Measurements from ENCODE around the gene PPP2R5C. TPM values are rescaled to one million over a fixed set of nuclear protein-coding genes. Genes with fewer than 3 reads are reported as not detected.

Gene PPP2R5C
- total RNA-seq, 1 donor from 2014 or later = 71.5 TPM

- H3K27ac Mint-ChIP-seq (ENCODE audit: unreplicated experiment) = no peak overlapping the region
- no peak for DNase-seq (ENCODE audit: low spot score)
- no peak for TF ChIP-seq CTCF (IDR thresholded peaks at IDR 0.05; ENCODE audit: unreplicated experiment)
- no peak overlapping the region for H3K4me3 Mint-ChIP-seq (ENCODE audit: unreplicated experiment)
- peaks cover 3% of the 10 kb centered on the region for H3K4me1 Mint-ChIP-seq (ENCODE audit: unreplicated experiment)
- peaks cover 3% of the 10 kb centered on the region for H3K36me3 Mint-ChIP-seq (ENCODE audit: low read depth, unreplicated experiment)
- peaks cover 8% of the 10 kb centered on the region for H3K27me3 Mint-ChIP-seq (ENCODE audit: unreplicated experiment)
- H3K9me3 Mint-ChIP-seq (ENCODE audit: unreplicated experiment) = no peaks in the 10 kb centered on the region
These were observed 201.5 kb downstream of the PPP2R5C start for GRCh38 chr14:101963052-101963451.

GRCh38 chr14:101963656-101964296, 202.3 kb downstream of the PPP2R5C start:
- TF ChIP-seq CTCF (IDR thresholded peaks at IDR 0.05; ENCODE audit: unreplicated experiment) = no peak
- peaks cover 3% of the 10 kb centered on the region for H3K4me1 Mint-ChIP-seq (ENCODE audit: unreplicated experiment)
- H3K27ac Mint-ChIP-seq (ENCODE audit: unreplicated experiment) = no peak overlapping the region
- no peak for DNase-seq (ENCODE audit: low spot score)
- no peaks in the 10 kb centered on the region for H3K9me3 Mint-ChIP-seq (ENCODE audit: unreplicated experiment)
- H3K36me3 Mint-ChIP-seq (ENCODE audit: low read depth, unreplicated experiment) = peaks cover 3% of the 10 kb centered on the region
- H3K4me3 Mint-ChIP-seq (ENCODE audit: unreplicated experiment) = peak overlapping the region; percentile 86
- H3K27me3 Mint-ChIP-seq (ENCODE audit: unreplicated experiment) = peaks cover 8% of the 10 kb centered on the region

- H3K27ac Mint-ChIP-seq (ENCODE audit: unreplicated experiment) = no peak within 1 kb of the TSS
- peaks cover 8% of the 10 kb centered on the region for H3K27me3 Mint-ChIP-seq (ENCODE audit: unreplicated experiment)
- peaks cover 3% of the 10 kb centered on the region for H3K36me3 Mint-ChIP-seq (ENCODE audit: low read depth, unreplicated experiment)
- peak; percentile 94 for DNase-seq (ENCODE audit: low spot score)
- H3K4me1 Mint-ChIP-seq (ENCODE audit: unreplicated experiment) = peaks cover 3% of the 10 kb centered on the region
- no peak for TF ChIP-seq CTCF (IDR thresholded peaks at IDR 0.05; ENCODE audit: unreplicated experiment)
- no peaks in the 10 kb centered on the region for H3K9me3 Mint-ChIP-seq (ENCODE audit: unreplicated experiment)
- H3K4me3 Mint-ChIP-seq (ENCODE audit: unreplicated experiment) = peak within 1 kb of the TSS; percentile 94
These were observed 203.0 kb downstream of the PPP2R5C start, which contains the start of gene DYNC1H1 for GRCh38 chr14:101964297-101965180. DYNC1H1 (plus strand) TSS chr14:101964573; CDS start chr14:101964692, 119 bp downstream.

- no peak for TF ChIP-seq CTCF (IDR thresholded peaks at IDR 0.05; ENCODE audit: unreplicated experiment)
- peaks cover 8% of the 10 kb centered on the region for H3K27me3 Mint-ChIP-seq (ENCODE audit: unreplicated experiment)
- H3K27ac Mint-ChIP-seq (ENCODE audit: unreplicated experiment) = no peak overlapping the region
- H3K4me1 Mint-ChIP-seq (ENCODE audit: unreplicated experiment) = peaks cover 3% of the 10 kb centered on the region
- H3K36me3 Mint-ChIP-seq (ENCODE audit: low read depth, unreplicated experiment) = peaks cover 3% of the 10 kb centered on the region
- no peaks in the 10 kb centered on the region for H3K9me3 Mint-ChIP-seq (ENCODE audit: unreplicated experiment)
- DNase-seq (ENCODE audit: low spot score) = peak; percentile 44
- peak overlapping the region; percentile 94 for H3K4me3 Mint-ChIP-seq (ENCODE audit: unreplicated experiment)
These were observed 203.7 kb downstream of the PPP2R5C start for GRCh38 chr14:101965181-101965544.
